Smooth muscle cell (in vitro differentiated cells): ENCODE measurements around the gene ANXA2R. TPM values are rescaled to one million over a fixed set of nuclear protein-coding genes. Genes with fewer than 3 reads are reported as not detected.

Experiments
- DNase-seq: peaks from one replicate; lab custom pipeline; 2025; ENCODE audit not compliant: unreplicated experiment; lab: John Stamatoyannopoulos, UW
- H2AFZ ChIP-seq: fragments of 200-600 bp; sonication (generic); 2 replicates; pipeline ENCODE4 v1.6.0; 2016; ENCODE audit warnings: antibody characterized with exemption, low read depth, mild to moderate bottlenecking
- H3F3A ChIP-seq: fragments of 200-600 bp; sonication (generic); 2 replicates; pipeline ENCODE4 v1.6.0; 2017; ENCODE audit warnings: antibody characterized with exemption, low read depth
- H3K27ac ChIP-seq: fragments of 200-600 bp; sonication (generic); 2 replicates; pipeline ENCODE4 v1.5.1; 2016; ENCODE audit warnings: low read depth, mild to moderate bottlenecking
- H3K27me3 ChIP-seq: fragments of 200-600 bp; sonication (generic); 2 replicates; pipeline ENCODE4 v1.6.1; 2016; ENCODE audit warnings: low read depth, mild to moderate bottlenecking
- H3K36me3 ChIP-seq: fragments of 200-600 bp; sonication (generic); 2 replicates; pipeline ENCODE4 v1.5.1; 2016; ENCODE audit warnings: low read depth
- H3K4me1 ChIP-seq: fragments of 200-600 bp; sonication (generic); 2 replicates; pipeline ENCODE4 v1.5.1; 2016; ENCODE audit warnings: low read depth
- H3K4me2 ChIP-seq: fragments of 200-600 bp; sonication (generic); 2 replicates; pipeline ENCODE4 v1.6.0; 2016; ENCODE audit warnings: mild to moderate bottlenecking
- H3K4me3 ChIP-seq: fragments of 200-600 bp; sonication (generic); 2 replicates; pipeline ENCODE4 v1.5.1; 2016; ENCODE audit warnings: mild to moderate bottlenecking
- H3K79me2 ChIP-seq: fragments of 200-600 bp; sonication (generic); 2 replicates; pipeline ENCODE4 v1.6.0; 2016; ENCODE audit warnings: low read depth, mild to moderate bottlenecking
- H3K9ac ChIP-seq: fragments of 200-600 bp; sonication (generic); 2 replicates; pipeline ENCODE4 v1.6.0; 2016; ENCODE audit warnings: low read depth
- H3K9me3 ChIP-seq: fragments of 200-600 bp; sonication (generic); replicated peaks from 2 replicates; pipeline ENCODE4 v1.5.1; 2016; ENCODE audit warnings: low read depth
- H4K20me1 ChIP-seq: fragments of 200-600 bp; sonication (generic); 2 replicates; pipeline ENCODE4 v1.6.0; 2016; ENCODE audit warnings: low read depth
- WGBS: methylation state at CpG from one replicate; pipeline ENCODE4 v1.1.7; 2016; ENCODE audit warnings: low lambda C conversion rate; 5-methylcytosine and 5-hydroxymethylcytosine counted together
- polyA plus RNA-seq: library from polyadenylated mRNA; unstranded; fragments of >200 nt; fragmentation: Nextera tagmentation; extraction: Ambion mirVana; gene quantifications from 2 replicates; pipeline ENCODE4 v1.2.1, GENCODE V29; 2016
- total RNA-seq: library from RNA; depleted of rRNA; stranded (reverse); fragments of >200 nt; gene quantifications from 2 replicates; pipeline ENCODE4 v1.2.3, GENCODE V29; 2014
- TF ChIP-seq, protein P1 (sequence below): fragments of 200-600 bp; sonication (generic); IDR thresholded peaks from 2 replicates; pipeline ENCODE4 v1.5.1; 2017; ENCODE audit warnings: borderline replicate concordance, mild to moderate bottlenecking, antibody characterized with exemption; ENCODE audit not compliant: insufficient read depth, poor library complexity, severe bottlenecking

ANXA2R gene
- total and polyA plus RNA-seq, 2 experiments from 2014 or later, result 0.83 to 1.5 TPM

DNA sequence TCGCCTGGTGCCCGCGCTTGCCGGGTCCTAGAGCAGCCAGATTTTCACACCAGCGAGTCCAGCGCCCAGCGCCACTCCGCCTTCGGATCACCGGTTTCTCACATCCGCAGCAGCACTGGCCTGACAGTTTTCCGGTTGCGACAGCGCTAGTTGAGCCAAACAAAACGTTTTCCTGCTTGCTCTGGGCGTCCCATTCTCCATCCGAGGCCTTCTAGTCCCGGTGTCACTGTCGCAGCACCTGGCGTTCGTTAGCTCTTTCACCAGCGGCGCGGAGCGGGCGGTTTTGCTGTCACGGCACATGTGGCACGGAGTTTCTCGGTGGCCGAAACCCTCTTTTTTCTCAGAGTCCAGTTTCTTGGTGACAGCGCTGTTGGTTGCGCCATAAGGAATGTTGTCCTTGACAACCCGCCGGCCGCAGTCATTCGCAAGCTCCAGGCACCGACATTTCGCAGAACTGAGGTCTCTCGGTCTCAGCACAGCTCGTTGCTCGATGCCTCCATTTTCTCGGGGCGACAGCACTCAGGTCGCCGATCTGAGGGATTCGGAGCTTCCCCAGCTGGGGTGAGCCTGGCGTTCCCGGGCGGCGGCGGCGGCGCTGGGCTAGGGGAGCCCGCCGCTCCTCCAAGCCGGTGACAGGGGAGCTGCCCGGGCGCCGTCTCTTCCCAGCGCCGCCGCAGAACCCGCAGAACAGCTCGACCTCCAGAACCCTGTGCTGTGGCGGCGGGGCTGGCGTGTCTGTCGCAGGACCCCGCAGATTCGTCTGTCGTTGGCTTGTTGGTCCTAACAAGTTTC lies 47.8 kb downstream of the ANXA2R start:
- peak overlapping the region; percentile 91 for H3K4me2 ChIP-seq
- H3K36me3 ChIP-seq, result no peaks in the 10 kb centered on the region
- H3K79me2 ChIP-seq, result peaks cover 10% of the 10 kb centered on the region
- H4K20me1 ChIP-seq, result no peaks in the 10 kb centered on the region
- H3K9ac ChIP-seq, result peak overlapping the region; percentile 93
- H2AFZ ChIP-seq, result peak overlapping the region; percentile 83
- no peaks in the 10 kb centered on the region for H3K9me3 ChIP-seq
- peak overlapping the region; percentile 47 for H3K4me3 ChIP-seq
- TF ChIP-seq, protein P1, sequence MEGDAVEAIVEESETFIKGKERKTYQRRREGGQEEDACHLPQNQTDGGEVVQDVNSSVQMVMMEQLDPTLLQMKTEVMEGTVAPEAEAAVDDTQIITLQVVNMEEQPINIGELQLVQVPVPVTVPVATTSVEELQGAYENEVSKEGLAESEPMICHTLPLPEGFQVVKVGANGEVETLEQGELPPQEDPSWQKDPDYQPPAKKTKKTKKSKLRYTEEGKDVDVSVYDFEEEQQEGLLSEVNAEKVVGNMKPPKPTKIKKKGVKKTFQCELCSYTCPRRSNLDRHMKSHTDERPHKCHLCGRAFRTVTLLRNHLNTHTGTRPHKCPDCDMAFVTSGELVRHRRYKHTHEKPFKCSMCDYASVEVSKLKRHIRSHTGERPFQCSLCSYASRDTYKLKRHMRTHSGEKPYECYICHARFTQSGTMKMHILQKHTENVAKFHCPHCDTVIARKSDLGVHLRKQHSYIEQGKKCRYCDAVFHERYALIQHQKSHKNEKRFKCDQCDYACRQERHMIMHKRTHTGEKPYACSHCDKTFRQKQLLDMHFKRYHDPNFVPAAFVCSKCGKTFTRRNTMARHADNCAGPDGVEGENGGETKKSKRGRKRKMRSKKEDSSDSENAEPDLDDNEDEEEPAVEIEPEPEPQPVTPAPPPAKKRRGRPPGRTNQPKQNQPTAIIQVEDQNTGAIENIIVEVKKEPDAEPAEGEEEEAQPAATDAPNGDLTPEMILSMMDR, result no peak
- no peaks in the 10 kb centered on the region for H3K27me3 ChIP-seq
- H3K4me1 ChIP-seq, result no peaks in the 10 kb centered on the region
- peaks cover 16% of the 10 kb centered on the region for H3F3A ChIP-seq
- 1% methylated on average over 71 of the region's 71 CpGs for WGBS
- peak; percentile 81 for DNase-seq
- peak overlapping the region; percentile 98 for H3K27ac ChIP-seq

DNA sequence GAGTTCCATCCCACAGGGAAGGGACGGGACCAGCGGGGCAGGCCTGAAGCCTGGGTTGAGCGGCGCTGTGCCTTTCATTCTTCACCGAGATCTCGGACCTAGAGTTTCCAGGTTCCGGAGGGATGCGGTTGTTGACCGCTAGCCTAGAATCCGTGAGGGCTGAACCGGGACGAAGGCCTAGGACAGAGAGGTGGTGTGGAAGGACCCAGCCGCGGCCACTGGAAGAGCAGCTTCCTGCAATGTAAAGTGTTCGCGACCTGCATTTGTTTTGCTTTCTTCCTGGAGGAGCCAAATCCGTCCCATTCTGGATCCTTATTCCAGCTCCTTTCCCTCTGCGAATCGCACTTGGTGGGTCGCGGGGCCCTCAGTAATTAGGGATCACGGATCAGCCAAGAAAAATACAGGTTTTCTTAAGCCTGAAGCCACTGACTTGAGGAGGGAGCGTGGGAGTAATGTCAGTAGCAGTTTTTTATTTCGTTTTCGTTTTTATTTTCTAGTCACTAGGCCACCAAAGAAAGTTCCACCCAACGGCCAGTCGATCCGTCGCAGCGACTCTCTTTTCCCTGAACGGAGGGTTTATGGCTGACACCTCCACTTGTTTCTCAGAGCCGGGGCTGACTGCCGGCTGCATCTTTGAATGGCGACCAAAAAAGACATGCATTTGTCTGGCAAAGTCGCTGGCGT lies 48.6 kb downstream of the ANXA2R start:
- H3K4me3 ChIP-seq, result peak overlapping the region; percentile 47
- no peak for DNase-seq
- no peaks in the 10 kb centered on the region for H3K4me1 ChIP-seq
- H3K9ac ChIP-seq, result peak overlapping the region; percentile 93
- TF ChIP-seq, protein P1, result no peak
- peaks cover 16% of the 10 kb centered on the region for H3F3A ChIP-seq
- peak overlapping the region; percentile 91 for H3K4me2 ChIP-seq
- no peaks in the 10 kb centered on the region for H3K9me3 ChIP-seq
- H3K27ac ChIP-seq, result peak overlapping the region; percentile 98
- peaks cover 10% of the 10 kb centered on the region for H3K79me2 ChIP-seq
- H3K36me3 ChIP-seq, result no peaks in the 10 kb centered on the region
- H2AFZ ChIP-seq, result peak overlapping the region; percentile 83
- no peaks in the 10 kb centered on the region for H4K20me1 ChIP-seq
- WGBS, result 31% methylated on average over 36 of the region's 36 CpGs
- H3K27me3 ChIP-seq, result no peaks in the 10 kb centered on the region

- Histone ChIP-seq H3K4me3 (peak overlapping the region; percentile 47), H3K9ac (no peak overlapping the region), H4K20me1 (no peaks in the 10 kb centered on the region), H2AFZ (no peak overlapping the region), H3K36me3 (no peaks in the 10 kb centered on the region), H3K27me3 (no peaks in the 10 kb centered on the region), H3K27ac (peak overlapping the region; percentile 98), H3K4me1 (no peaks in the 10 kb centered on the region), H3K9me3 (no peaks in the 10 kb centered on the region), H3K79me2 (peaks cover 10% of the 10 kb centered on the region), H3F3A (peaks cover 16% of the 10 kb centered on the region), H3K4me2 (peak overlapping the region; percentile 91)
- TF ChIP-seq, protein P1, result no peak
- no peak for DNase-seq
- 92% methylated on average over 4 of the region's 4 CpGs for WGBS
Measured at GRCh38 chr5:42990892-42991291, 49.2 kb downstream of the ANXA2R start.

Other genes starting within 250 kb of the ANXA2R start
- 11.9 and 14.0 TPM in 2 replicates for gene SELENOP, start 228.4 kb downstream of the ANXA2R start, total RNA-seq
- gene SELENOP, start 228.4 kb downstream of the ANXA2R start, polyA plus RNA-seq, result 11.1 and 12.2 TPM in 2 replicates
- 27.7 and 36.1 TPM in 2 replicates for gene ZNF131, start 80.6 kb upstream of the ANXA2R start, total RNA-seq
- gene ZNF131, start 80.6 kb upstream of the ANXA2R start, polyA plus RNA-seq, result 23.9 and 24.2 TPM in 2 replicates
- 0.54 and 2.8 TPM in 2 replicates for gene NIM1K, start 151.9 kb upstream of the ANXA2R start, total RNA-seq
- 0.17 and 0.71 TPM in 2 replicates for gene NIM1K, start 151.9 kb upstream of the ANXA2R start, polyA plus RNA-seq